SK-N-MC (cell line): ENCODE results near the gene CNTFR.

Experiments used
- EZH2 ChIP-seq: fragments of 200-600 bp; sonication (generic); IDR thresholded peaks from one replicate; pipeline ENCODE4 v1.6.1; 2017; ENCODE audit warnings: antibody characterized with exemption
- POLR2AphosphoS5 ChIP-seq: IDR thresholded peaks from 2 replicates; pipeline ENCODE4 v1.6.1; 2012; ENCODE audit warnings: mild to moderate bottlenecking, low read depth, low read length, borderline replicate concordance

DNA sequence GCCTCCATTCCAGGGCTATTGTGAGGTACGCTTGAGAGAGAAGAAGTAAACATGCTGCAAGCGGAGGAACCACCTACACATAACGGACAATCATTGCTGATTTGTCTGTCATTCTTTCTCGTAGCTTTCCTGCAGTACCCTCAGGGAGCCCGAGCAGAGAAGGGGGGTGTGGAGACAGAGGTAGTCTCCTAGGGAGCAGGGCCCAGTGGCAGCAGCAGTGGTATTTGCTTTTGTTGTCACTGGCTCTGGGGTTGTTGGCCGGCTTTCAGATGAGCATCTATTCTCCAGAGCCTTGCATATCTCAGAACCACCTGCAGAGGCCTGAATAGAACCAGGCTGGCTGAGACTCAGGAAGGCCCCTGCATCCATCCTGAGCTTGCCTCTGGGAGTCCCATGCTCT lies 86.6 kb downstream of the CNTFR start:
- TF ChIP-seq POLR2AphosphoS5, result no peak
- TF ChIP-seq EZH2, result no peak
